ENCODE measurements around the gene SFXN1.
"Not testable (repeated sequence)": the region's sequence is repeated elsewhere in the genome, so short reads cannot be mapped to it uniquely, and the experiment has no call there.

Gene SFXN1, protein sequence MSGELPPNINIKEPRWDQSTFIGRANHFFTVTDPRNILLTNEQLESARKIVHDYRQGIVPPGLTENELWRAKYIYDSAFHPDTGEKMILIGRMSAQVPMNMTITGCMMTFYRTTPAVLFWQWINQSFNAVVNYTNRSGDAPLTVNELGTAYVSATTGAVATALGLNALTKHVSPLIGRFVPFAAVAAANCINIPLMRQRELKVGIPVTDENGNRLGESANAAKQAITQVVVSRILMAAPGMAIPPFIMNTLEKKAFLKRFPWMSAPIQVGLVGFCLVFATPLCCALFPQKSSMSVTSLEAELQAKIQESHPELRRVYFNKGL

GRCh38 chr5:175478384-175479124, at the start of gene SFXN1:
SFXN1 (plus strand) TSS chr5:175478560; CDS start chr5:175492104, 13,544 bp downstream.
- no peak for FAIRE-seq

- FAIRE-seq = no peak
Observed at GRCh38 chr5:175434800-175435199, 43.6 kb upstream of the SFXN1 start.

GRCh38 chr5:175436359-175436758, 42.0 kb upstream of the SFXN1 start:
- no peak for FAIRE-seq

- FAIRE-seq = no peak
Observed at GRCh38 chr5:175438234-175438857, 40.0 kb upstream of the SFXN1 start.

- no peak for FAIRE-seq
Observed at GRCh38 chr5:175443514-175444059, 34.8 kb upstream of the SFXN1 start.

- FAIRE-seq = no peak
Observed at GRCh38 chr5:175444060-175444904, 34.1 kb upstream of the SFXN1 start, which contains the start of gene DRD1. DRD1 (minus strand) TSS chr5:175444182; CDS start chr5:175443099, 1,083 bp downstream.

- no peak for FAIRE-seq
Observed at GRCh38 chr5:175444905-175445456, 33.4 kb upstream of the SFXN1 start.

- not testable (repeated sequence) for FAIRE-seq
Observed at GRCh38 chr5:175446378-175446777, 32.0 kb upstream of the SFXN1 start.

- no peak for FAIRE-seq
Observed at GRCh38 chr5:175447571-175447970, 30.8 kb upstream of the SFXN1 start.

GRCh38 chr5:175448276-175448675, 30.1 kb upstream of the SFXN1 start:
- no peak for FAIRE-seq

- FAIRE-seq = no peak
Observed at GRCh38 chr5:175452166-175452565, 26.2 kb upstream of the SFXN1 start.

- not testable (repeated sequence) for FAIRE-seq
Observed at GRCh38 chr5:175454338-175454737, 24.0 kb upstream of the SFXN1 start.

DNA sequence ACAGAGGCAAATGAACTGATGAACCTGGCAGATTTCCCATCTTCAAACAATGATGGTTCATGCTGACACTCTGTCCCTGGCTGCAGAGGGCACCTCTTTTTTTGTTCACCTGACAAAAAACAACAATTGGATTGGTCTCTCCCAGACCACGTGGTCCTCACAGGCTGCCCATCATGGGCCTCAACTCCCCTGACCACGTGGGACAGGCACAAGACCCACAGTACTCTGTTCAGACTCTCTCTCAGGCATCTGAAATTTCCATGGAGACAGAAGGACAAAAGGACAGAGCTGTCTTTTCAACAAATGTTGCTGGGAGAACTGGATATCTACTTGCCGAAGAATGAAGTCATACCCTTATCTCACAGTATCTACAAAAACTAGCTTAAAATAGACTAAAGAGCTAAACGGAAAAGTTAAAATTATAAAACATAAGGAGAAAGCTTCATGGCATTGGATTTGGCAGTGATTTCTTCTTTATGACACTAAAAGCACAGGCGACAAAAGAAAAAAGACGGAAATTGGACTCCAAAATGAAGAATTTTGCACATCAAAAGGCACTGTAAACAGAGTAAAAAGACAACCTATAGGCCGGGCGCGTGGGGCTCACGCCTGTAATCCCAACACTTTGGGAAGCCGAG, 22.1 kb upstream of the SFXN1 start:
- no peak for FAIRE-seq

- no peak for FAIRE-seq
Observed at GRCh38 chr5:175457466-175457865, 20.9 kb upstream of the SFXN1 start.

DNA sequence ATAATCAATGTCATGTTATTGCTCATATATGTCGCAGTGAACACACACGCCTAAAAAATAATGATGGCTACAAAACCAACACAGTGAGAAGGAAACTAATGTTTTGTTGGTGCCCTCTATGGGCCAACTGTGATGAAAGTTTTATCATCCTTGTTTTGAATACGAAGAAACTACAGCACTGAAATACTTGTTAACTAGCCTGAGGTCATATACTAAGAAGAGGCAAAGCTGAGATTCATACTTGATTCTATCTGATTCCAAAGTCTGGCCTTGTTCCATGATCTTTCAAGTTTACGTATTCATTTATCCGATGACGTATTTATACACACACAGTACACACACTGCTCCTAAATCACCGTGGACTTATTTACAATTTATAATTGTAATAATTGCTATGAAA, 18.2 kb upstream of the SFXN1 start:
- FAIRE-seq = peak; percentile 93

DNA sequence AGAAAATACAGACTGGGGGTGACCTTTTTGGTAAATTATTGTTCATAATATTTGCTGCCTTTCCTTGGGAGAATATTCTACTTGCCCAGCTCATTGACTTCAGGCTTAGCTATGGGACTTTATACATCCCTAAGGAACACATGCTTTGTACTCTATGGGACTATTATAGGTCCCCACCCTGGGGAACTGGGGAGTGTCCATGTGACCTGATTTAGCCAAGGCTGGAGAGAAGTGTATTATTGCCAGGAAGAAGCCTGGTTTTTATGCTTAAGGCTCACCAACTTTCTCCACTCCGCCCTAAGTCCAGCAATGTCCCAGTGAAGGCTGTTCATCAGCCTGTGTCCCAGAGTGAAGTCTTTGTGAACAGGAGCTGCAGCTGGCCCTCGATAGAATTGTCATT, 17.8 kb upstream of the SFXN1 start:
- FAIRE-seq = no peak

GRCh38 chr5:175461370-175461769, 17.0 kb upstream of the SFXN1 start:
- FAIRE-seq = no peak

GRCh38 chr5:175463641-175464040, 14.7 kb upstream of the SFXN1 start:
- FAIRE-seq = no peak

DNA sequence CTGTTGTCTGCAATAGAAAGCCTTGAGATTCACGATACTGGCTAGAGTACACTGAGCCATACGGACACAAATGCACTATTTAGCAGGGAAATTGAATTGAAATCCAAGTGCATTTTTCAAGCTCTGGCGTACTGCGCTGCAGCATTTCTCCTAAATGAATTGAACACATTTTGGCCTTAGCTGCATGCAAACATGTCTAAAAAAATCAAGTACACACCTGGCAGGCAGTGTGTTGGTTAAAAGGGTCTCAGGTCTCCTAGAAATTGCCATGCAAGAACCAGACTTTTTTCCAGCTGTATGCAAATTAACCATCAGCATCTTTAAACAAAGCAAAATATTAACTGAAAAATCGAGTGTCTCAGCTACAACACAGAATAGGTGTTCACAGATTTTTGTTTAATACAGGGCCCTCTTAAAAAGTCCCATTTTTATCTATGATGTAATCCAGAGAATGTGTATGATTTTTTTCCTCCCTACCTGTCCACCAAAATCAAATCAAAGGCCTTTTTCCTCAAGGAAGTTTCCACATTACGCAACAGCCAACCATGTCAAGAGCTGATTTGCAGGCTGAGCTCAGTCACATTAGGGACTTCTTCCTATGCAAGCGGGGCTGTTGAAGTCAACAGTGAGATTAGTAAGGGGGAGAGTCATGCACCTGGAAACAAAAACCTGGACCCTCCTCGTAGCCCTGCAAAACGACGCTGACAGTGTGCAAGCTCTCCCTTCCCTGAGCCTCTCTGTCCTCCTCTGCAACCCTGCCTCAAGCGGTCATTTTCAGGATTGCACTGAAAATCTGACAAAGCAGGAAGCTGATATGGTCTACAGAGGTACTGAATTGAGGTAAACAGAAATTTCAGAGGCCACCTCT, 14.1 kb upstream of the SFXN1 start:
- FAIRE-seq = no peak

- FAIRE-seq = no peak
Observed at GRCh38 chr5:175464942-175465233, 13.5 kb upstream of the SFXN1 start.

- no peak for FAIRE-seq
Observed at GRCh38 chr5:175465282-175465681, 13.1 kb upstream of the SFXN1 start.
